GM12872 (cell line): ENCODE results near the gene MARK3.

ENCODE experiments used
- TF ChIP-seq, protein P1 (sequence below): IDR thresholded peaks from 3 replicates; pipeline ENCODE4 v1.5.1; 2011; ENCODE audit warnings: low read depth, mild to moderate bottlenecking, low read length, moderate library complexity; ENCODE audit not compliant: insufficient read depth

Gene MARK3

DNA sequence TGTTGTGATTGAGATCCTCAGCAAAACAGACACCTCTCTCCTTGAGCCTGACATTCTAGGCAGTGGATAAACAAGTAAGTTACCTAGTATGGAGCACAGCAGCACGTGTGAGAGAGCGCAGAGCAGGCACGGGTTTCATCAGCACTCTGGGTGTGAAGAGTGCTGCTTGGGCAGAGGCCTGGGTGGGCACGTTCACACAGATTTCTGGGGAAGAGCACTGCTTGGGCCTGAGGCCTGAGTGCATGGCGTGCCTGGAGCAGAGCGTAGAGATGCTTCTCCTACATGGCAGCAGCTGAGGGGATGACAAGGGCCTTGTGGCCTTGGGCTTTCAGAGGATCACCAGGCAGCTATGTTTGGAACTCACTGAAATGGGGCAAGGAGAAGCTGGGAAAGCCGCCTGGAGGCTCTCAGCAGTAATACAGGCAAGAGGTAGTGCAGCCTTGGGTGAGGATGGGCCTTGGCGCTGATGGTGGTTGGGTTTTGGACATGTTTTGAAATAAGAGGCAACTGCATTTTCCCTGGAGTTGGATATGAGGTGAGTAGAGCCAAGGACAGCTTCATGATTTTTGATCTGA is 119.9 kb downstream of the MARK3 start:
- TF ChIP-seq, protein P1, sequence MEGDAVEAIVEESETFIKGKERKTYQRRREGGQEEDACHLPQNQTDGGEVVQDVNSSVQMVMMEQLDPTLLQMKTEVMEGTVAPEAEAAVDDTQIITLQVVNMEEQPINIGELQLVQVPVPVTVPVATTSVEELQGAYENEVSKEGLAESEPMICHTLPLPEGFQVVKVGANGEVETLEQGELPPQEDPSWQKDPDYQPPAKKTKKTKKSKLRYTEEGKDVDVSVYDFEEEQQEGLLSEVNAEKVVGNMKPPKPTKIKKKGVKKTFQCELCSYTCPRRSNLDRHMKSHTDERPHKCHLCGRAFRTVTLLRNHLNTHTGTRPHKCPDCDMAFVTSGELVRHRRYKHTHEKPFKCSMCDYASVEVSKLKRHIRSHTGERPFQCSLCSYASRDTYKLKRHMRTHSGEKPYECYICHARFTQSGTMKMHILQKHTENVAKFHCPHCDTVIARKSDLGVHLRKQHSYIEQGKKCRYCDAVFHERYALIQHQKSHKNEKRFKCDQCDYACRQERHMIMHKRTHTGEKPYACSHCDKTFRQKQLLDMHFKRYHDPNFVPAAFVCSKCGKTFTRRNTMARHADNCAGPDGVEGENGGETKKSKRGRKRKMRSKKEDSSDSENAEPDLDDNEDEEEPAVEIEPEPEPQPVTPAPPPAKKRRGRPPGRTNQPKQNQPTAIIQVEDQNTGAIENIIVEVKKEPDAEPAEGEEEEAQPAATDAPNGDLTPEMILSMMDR = 0 out of 3 replicates have a peak, but pooled peaks have one; percentile 18

- TF ChIP-seq, protein P1 = no peak
Measured at GRCh38 chr14:103507751-103508150, 122.5 kb downstream of the MARK3 start.

- TF ChIP-seq, protein P1 = no peak
Measured at GRCh38 chr14:103508521-103509329, 123.5 kb downstream of the MARK3 start.

DNA sequence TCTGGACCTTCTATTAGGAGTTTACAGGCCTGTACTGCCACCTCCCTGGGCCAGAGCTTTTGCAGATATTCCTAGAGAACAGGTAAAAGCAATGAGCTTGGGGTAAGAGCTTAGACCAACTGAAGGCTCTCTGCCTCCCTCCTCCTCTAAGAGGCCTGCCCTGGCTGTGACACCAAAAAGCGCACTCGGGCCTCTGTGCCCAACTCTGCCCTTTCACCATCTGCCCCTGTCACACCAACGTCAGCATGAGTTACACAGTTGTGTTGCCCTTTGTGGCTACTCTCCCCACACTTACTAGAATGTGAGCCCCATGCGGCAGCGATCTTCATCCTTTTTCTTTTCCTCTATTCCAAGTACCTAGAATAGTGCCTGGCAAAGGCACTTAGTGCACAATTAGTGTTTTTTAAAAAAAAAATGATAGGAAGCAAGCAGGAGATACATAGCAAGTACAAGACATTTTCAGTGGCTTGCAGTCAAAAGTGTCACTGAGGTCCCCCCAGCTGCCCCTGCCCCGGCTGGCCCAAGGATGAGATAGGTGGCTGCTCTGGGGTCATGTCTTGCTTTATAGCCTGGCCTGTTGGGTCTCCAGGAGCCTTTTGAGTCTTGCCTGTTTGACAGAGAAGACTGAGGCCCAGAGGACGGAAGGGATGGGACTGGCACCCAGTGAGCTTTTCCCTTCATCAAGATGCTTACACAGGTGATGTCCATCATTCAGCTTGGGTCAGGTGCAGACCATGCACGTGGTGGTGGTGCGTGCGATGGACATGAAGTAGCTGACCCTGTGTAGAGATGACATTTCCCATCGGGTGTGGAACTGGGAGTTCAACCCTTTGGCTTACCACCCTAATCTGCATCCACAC is 124.9 kb downstream of the MARK3 start:
- TF ChIP-seq, protein P1 = no peak

DNA sequence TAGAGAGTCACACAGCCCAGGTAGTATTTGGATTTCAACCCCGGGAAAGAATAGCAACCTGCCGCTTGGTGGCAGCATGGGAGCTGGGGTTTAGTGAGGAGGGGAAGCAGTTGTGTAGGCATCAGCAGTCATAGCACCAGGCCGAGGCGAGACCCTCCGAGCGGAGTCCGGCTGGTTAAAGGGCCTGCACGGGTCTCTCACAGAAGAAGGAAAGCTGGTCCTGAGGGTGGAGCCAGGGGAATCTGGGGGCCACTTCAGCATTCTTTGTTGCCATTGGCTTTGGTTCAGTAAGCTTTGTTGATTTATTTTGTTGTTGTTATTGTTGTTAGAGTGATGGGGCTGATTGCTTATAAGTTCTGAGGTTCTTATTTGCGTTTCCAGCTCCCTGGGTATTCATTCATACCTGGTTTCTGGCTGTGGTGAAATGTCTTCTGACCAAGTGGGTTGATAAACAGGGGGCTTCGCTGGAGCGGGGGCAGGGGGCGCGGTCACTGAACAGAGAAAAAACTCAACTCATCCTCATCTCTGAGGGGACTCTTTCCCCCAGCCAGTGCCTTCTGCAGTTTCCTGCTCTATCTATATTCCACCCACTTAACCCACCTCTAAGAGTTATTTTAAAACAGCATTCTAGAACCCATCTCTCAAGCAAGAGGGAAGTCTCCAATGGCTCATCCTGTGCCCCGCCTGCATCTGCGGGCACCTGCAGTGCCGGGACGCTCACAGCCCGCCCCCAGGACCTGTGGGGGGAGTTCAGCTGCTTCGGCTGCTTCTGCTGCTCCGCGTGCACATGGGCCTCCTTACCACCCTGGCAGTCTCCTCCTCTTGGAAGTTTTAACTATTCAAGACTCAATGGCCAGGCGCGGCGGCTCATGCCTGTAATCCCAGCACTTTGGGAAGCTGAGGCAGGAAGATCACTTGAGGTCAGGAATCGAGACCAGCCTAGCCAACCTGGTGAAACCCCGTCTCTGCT is 125.8 kb downstream of the MARK3 start:
- TF ChIP-seq, protein P1 = no peak

DNA sequence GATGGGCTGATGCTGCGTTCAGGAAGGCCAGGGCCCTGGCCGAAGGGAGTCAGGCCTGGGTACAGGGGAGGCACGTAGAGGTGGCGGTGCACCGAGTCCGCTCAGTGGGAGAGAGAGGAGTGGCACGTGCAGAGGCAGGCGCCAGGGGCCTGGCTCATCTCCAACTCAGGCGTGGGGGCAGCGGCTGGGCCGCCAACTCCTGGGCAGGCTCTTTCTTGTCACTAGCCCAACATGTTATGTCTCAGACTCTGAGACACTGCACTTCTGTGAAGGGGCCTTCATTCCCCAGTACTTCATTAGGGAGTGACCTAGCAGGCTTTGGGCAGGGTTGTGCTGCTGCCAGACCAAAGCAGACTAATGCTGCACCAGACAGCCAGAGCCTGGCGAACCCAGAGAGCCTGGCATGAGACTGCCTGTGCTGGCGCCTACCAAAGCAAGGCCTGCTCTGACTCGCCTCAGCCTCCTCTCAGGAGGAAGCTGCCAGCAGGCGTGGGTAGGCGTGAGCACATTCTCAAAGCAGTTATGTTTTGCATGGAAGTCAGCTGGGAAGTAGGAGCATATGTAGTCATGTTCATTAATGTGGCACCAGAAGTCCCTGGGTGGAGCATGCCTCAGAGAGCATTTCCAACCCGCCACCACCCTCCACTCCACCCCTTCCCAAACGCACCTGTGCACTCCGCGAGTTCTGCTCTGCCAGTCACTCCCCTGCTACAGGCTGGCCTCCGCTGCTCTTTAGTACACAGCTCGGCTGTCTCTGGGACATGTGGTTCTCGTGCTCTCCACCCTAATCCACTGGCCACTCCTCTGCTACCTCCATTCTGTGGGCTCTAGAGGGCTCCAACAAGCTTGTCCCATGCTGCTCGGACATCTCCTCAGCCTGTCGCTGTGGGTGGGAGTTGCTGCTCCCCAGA is 127.7 kb downstream of the MARK3 start:
- TF ChIP-seq, protein P1 = no peak
